ENCODE results near the gene ELMO1. TPM values are rescaled to one million over a fixed set of nuclear protein-coding genes. Genes with fewer than 3 reads are reported as not detected.

ELMO1 gene
- total and polyA plus RNA-seq, 2 experiments from 2014 or later, result 6.5 to 24.9 TPM

GRCh38 chr7:36945612-36946400, 502.9 kb downstream of the ELMO1 start:
- Histone ChIP-seq H4K20me1 (replicated peaks; ENCODE audit: insufficient read depth) (no peaks in the 10 kb centered on the region), H3K9me2 (ENCODE audit: insufficient read depth) (peaks cover 22% of the 10 kb centered on the region; the same call in 1 of the 2 replicates), H3K36me3 (ENCODE audit: insufficient read depth) (no peaks in the 10 kb centered on the region), H3K4me3 (no peak overlapping the region), H3K27me3 (ENCODE audit: insufficient read depth) (no peaks in the 10 kb centered on the region), H3K4me1 (ENCODE audit: insufficient read depth) (peaks cover 10% of the 10 kb centered on the region; the same call in 1 of the 2 replicates), H3K27ac (ENCODE audit: low read depth) (no peak overlapping the region), H3K4me2 (0 out of 2 replicates have a peak overlapping the region, but pooled peaks have one; percentile 34), H3F3A (replicated peaks; ENCODE audit: low read depth) (no peaks in the 10 kb centered on the region), H3K79me2 (replicated peaks; ENCODE audit: insufficient read depth) (no peaks in the 10 kb centered on the region), H2AFZ (no peak overlapping the region)
- no peak overlapping the region for H3K4me3 Mint-ChIP-seq
- TF ChIP-seq ZNF331 (CRISPR knock-in tag; IDR thresholded peaks at IDR 0.05; ENCODE audit: low read depth), result no peak
- TF ChIP-seq NANOG (IDR thresholded peaks at IDR 0.05; ENCODE audit: borderline replicate concordance), result no peak
- no peak for TF ChIP-seq POLR2AphosphoS5 (IDR thresholded peaks at IDR 0.05; ENCODE audit: low read depth)
- TF ChIP-seq ZNF114 (CRISPR knock-in tag; IDR thresholded peaks at IDR 0.05), result no peak
- no peak for TF ChIP-seq REST (IDR thresholded peaks at IDR 0.05; ENCODE audit: unreplicated experiment)
- TF ChIP-seq EZH2phosphoT487 (IDR thresholded peaks at IDR 0.05; ENCODE audit: unreplicated experiment), result no peak
- TF ChIP-seq EZH2 (IDR thresholded peaks at IDR 0.05; ENCODE audit: low read depth, unreplicated experiment), result no peak
- TF ChIP-seq JUNB (IDR thresholded peaks at IDR 0.05; ENCODE audit: unreplicated experiment), result no peak
- TF ChIP-seq ZNF462 (CRISPR knock-in tag; IDR thresholded peaks at IDR 0.05), result no peak
- TF ChIP-seq STAT1 (IDR thresholded peaks at IDR 0.05; ENCODE audit: unreplicated experiment), result no peak
- no peak for TF ChIP-seq ETS1 (IDR thresholded peaks at IDR 0.05)
- no peak for TF ChIP-seq CREB1 (CRISPR knock-in tag; IDR thresholded peaks at IDR 0.05; ENCODE audit: low read depth)
- TF ChIP-seq CTCF (conservative IDR thresholded peaks at IDR 0.05; ENCODE audit: low read depth in 2 of 2), result no peak
- DNase-seq (ENCODE audit: low spot score) (no peak), ATAC-seq (no peak)
- peaks cover 18% of the 10 kb centered on the region for H3K4me1 Mint-ChIP-seq
- peaks cover 8% of the 10 kb centered on the region for H3K27me3 Mint-ChIP-seq (ENCODE audit: insufficient read depth, low read depth, poor library complexity)
- H3K9me3 Mint-ChIP-seq, result no peaks in the 10 kb centered on the region; the same call in 1 of the 3 replicates
- H3K36me3 Mint-ChIP-seq (ENCODE audit: low read depth), result peaks cover 4% of the 10 kb centered on the region; the same call in 1 of the 3 replicates
- H3K27ac Mint-ChIP-seq, result no peak overlapping the region

All from GM23338 (cell line).